Activated CD8-positive, alpha-beta T cell treated with anti-CD3 and anti-CD28 coated beads for 36 hours (primary cell): ENCODE results near the gene CORO2B. TPM values are rescaled to one million over a fixed set of nuclear protein-coding genes. Genes with fewer than 3 reads are reported as not detected.
"Not testable (repeated sequence)": the region's sequence is repeated elsewhere in the genome, so short reads cannot be mapped to it uniquely, and the experiment has no call there.

ENCODE experiments used
- ATAC-seq: fragments of 200-7000 bp; cut with Tn5 transposase; one replicate; pipeline ENCODE4 v1.10.0; 2021; ENCODE audit warnings: mild to moderate bottlenecking, moderate library complexity
- CTCF ChIA-PET: fragments of 350-600 bp; sonication (Branson Sonifier 250); formaldehyde crosslinking; loops from one replicate; lab custom pipeline; 2021; ENCODE audit warnings: antibody characterized with exemption; lab: Charles Lee
- POLR2A ChIA-PET: fragments of 350-600 bp; sonication (Branson Sonifier 250); formaldehyde crosslinking; loops from one replicate; lab custom pipeline; 2021; ENCODE audit warnings: antibody characterized with exemption; lab: Charles Lee
- DNase-seq: peaks from one replicate; pipeline ENCODE4 v3.0.0-alpha.2; 2020
- H3K27ac Mint-ChIP-seq: one replicate; pipeline ENCODE4 v1.8.0; 2021; ENCODE audit warnings: mild to moderate bottlenecking, mixed read lengths
- H3K27me3 Mint-ChIP-seq: one replicate; pipeline ENCODE4 v1.8.0; 2021; ENCODE audit warnings: mixed read lengths
- H3K36me3 Mint-ChIP-seq: one replicate; pipeline ENCODE4 v1.8.0; 2021; ENCODE audit warnings: low read depth, mixed read lengths
- H3K4me1 Mint-ChIP-seq: one replicate; pipeline ENCODE4 v1.8.0; 2021; ENCODE audit warnings: low read depth, mixed read lengths
- H3K4me3 Mint-ChIP-seq: one replicate; pipeline ENCODE4 v1.8.0; 2021; ENCODE audit warnings: mild to moderate bottlenecking, moderate library complexity, mixed read lengths
- H3K9me3 Mint-ChIP-seq: one replicate; pipeline ENCODE4 v1.8.0; 2021; ENCODE audit warnings: mixed read lengths
- CTCF ChIP-seq: fragments of 200-600 bp; IDR thresholded peaks from one replicate; pipeline ENCODE4 v1.8.0; 2022; ENCODE audit warnings: antibody characterized with exemption, mild to moderate bottlenecking
- intact Hi-C: fragments of 100-400 bp; cut with micrococcal nuclease; formaldehyde crosslinking; loops from one replicate; pipeline ENCODE4 v1.10.0; 2022
- total RNA-seq, 2 experiments: library from RNA; stranded (reverse); gene quantifications; one replicate each; pipeline ENCODE4 v1.2.3, GENCODE V29; 2021

The CORO2B gene
- total RNA-seq, 2 experiments from 2014 or later: not detected

GRCh38 chr15:68743256-68743655 is 164.5 kb downstream of the CORO2B start:
- ChIA-PET POLR2A (no interaction called here), CTCF (no interaction called here)
- no peaks in the 10 kb centered on the region for H3K36me3 Mint-ChIP-seq
- H3K9me3 Mint-ChIP-seq: no peaks in the 10 kb centered on the region
- ATAC-seq (no peak), DNase-seq (no peak)
- H3K27me3 Mint-ChIP-seq: no peaks in the 10 kb centered on the region
- H3K27ac Mint-ChIP-seq: no peak overlapping the region
- intact Hi-C loops: no loop called here
- H3K4me3 Mint-ChIP-seq: no peak overlapping the region
- TF ChIP-seq CTCF: no peak
- H3K4me1 Mint-ChIP-seq: no peaks in the 10 kb centered on the region

GRCh38 chr15:68749365-68749764 is 170.6 kb downstream of the CORO2B start:
- no peak overlapping the region for H3K27ac Mint-ChIP-seq
- no peak overlapping the region for H3K4me3 Mint-ChIP-seq

GRCh38 chr15:68749793-68750192 is 171.0 kb downstream of the CORO2B start:
- Mint-ChIP-seq H3K4me3 (no peak overlapping the region), H3K4me1 (peaks cover 5% of the 10 kb centered on the region), H3K27ac (no peak overlapping the region), H3K9me3 (no peaks in the 10 kb centered on the region), H3K27me3 (peaks cover 2% of the 10 kb centered on the region), H3K36me3 (no peaks in the 10 kb centered on the region)
- no peak for TF ChIP-seq CTCF
- POLR2A ChIA-PET: no interaction called here
- CTCF ChIA-PET: no interaction called here
- DNase-seq: no peak
- no peak for ATAC-seq
- intact Hi-C loops: no loop called here

More at GRCh38 chr15:68749365-68749764, 170.6 kb downstream of the CORO2B start:
- ChIA-PET POLR2A (no interaction called here), CTCF (no interaction called here)
- DNase-seq (no peak), ATAC-seq (no peak)
- Mint-ChIP-seq H3K4me1 (peaks cover 3% of the 10 kb centered on the region), H3K27me3 (peaks cover 2% of the 10 kb centered on the region), H3K9me3 (no peaks in the 10 kb centered on the region), H3K36me3 (no peaks in the 10 kb centered on the region)
- intact Hi-C loops: no loop called here
- TF ChIP-seq CTCF: no peak

- ChIA-PET POLR2A (no interaction called here), CTCF (interaction anchor here (2.1 kb wide), 1 partner anchor 124 kb away, joined by 8 read pairs; no protein-coding TSS in a partner anchor)
- Mint-ChIP-seq H3K27me3 (peaks cover 8% of the 10 kb centered on the region), H3K4me1 (peaks cover 7% of the 10 kb centered on the region), H3K36me3 (no peaks in the 10 kb centered on the region), H3K4me3 (no peak overlapping the region), H3K27ac (no peak overlapping the region), H3K9me3 (no peaks in the 10 kb centered on the region)
- intact Hi-C loops: no loop called here
- ATAC-seq (no peak), DNase-seq (no peak)
- TF ChIP-seq CTCF: no peak
These were observed 172.8 kb downstream of the CORO2B start for GRCh38 chr15:68751622-68752021.

- no peak overlapping the region for H3K4me3 Mint-ChIP-seq
- intact Hi-C loops: no loop called here
These were observed 176.9 kb downstream of the CORO2B start for GRCh38 chr15:68755731-68756130.

GRCh38 chr15:68759982-68760579 is 181.3 kb downstream of the CORO2B start:
- ATAC-seq, H3K36me3 Mint-ChIP-seq: not testable (repeated sequence)
- CTCF ChIA-PET: interaction anchor here (1.7 kb wide), 1 partner anchor 16 kb away, joined by 3 read pairs; no protein-coding TSS in a partner anchor

More at GRCh38 chr15:68755731-68756130, 176.9 kb downstream of the CORO2B start:
- TF ChIP-seq CTCF: no peak
- Mint-ChIP-seq H3K27ac (no peak overlapping the region), H3K9me3 (no peaks in the 10 kb centered on the region), H3K4me1 (peaks cover 7% of the 10 kb centered on the region), H3K36me3 (no peaks in the 10 kb centered on the region), H3K27me3 (peaks cover 12% of the 10 kb centered on the region)
- CTCF ChIA-PET: interaction anchor here (1.0 to 2.5 kb wide), 2 partner anchors 11 to 120 kb away, joined by 4 to 11 read pairs; no protein-coding TSS in a partner anchor
- no peak for DNase-seq
- POLR2A ChIA-PET: no interaction called here
- no peak for ATAC-seq

More at GRCh38 chr15:68759982-68760579, 181.3 kb downstream of the CORO2B start:
- DNase-seq, POLR2A ChIA-PET, H3K9me3 Mint-ChIP-seq, H3K4me3 Mint-ChIP-seq, H3K27ac Mint-ChIP-seq, intact Hi-C loops, H3K4me1 Mint-ChIP-seq: not testable (repeated sequence)
- H3K27me3 Mint-ChIP-seq: peaks cover 11% of the 10 kb centered on the region
